Caco-2 (cell line): ENCODE data around the gene AHCYL2. TPM values are rescaled to one million over a fixed set of nuclear protein-coding genes. Genes with fewer than 3 reads are reported as not detected.

Experiments used
- BruUV-seq: library from RNA; stranded (reverse); fragments of 400-500 nt; replicated peaks from 2 replicates; lab custom pipeline; 2021; lab: Mats Ljungman, UMichigan
- CTCF ChIA-PET: fragments of 300-600 bp; sonication (Branson Sonifier 250); formaldehyde crosslinking; loops from one replicate; lab custom pipeline; 2022; ENCODE audit warnings: antibody characterized with exemption; lab: Charles Lee
- POLR2A ChIA-PET: fragments of 300-600 bp; sonication (Branson Sonifier 250); formaldehyde crosslinking; loops from one replicate; lab custom pipeline; 2022; ENCODE audit warnings: antibody characterized with exemption; lab: Charles Lee
- DNase-seq, 2 experiments: peaks; one replicate each; pipeline versions ENCODE4 v3.0.0 to v3.0.0-alpha.2; 2020 to 2022
- H3K27me3 ChIP-seq: replicated peaks from 2 replicates; pipeline ENCODE4 v1.6.0; 2011; ENCODE audit warnings: low read length; ENCODE audit not compliant: control insufficient read depth, insufficient read depth
- H3K36me3 ChIP-seq: 2 replicates; pipeline ENCODE4 v1.5.1; 2011; ENCODE audit warnings: low read length; ENCODE audit not compliant: control insufficient read depth, insufficient read depth
- H3K4me1 ChIP-seq: fragments of 250-450 bp; sonication (Bioruptor Pico); 2 replicates; pipeline ENCODE4 v1.5.1; 2020; ENCODE audit warnings: mild to moderate bottlenecking
- H3K4me3 ChIP-seq: 2 replicates; pipeline ENCODE4 v1.5.1; 2011; ENCODE audit warnings: low read depth, mild to moderate bottlenecking, control low read depth, low read length
- H3K9me3 ChIP-seq: fragments of 250-450 bp; sonication (Bioruptor Pico); 2 replicates; pipeline ENCODE4 v1.5.1; 2020; ENCODE audit warnings: mild to moderate bottlenecking, moderate library complexity
- H3K27ac Mint-ChIP-seq: one replicate; pipeline ENCODE4 v1.8.0; 2022; ENCODE audit warnings: mixed read lengths; ENCODE audit not compliant: unreplicated experiment
- H3K27me3 Mint-ChIP-seq: one replicate; pipeline ENCODE4 v1.8.0; 2022; ENCODE audit warnings: mixed read lengths; ENCODE audit not compliant: insufficient read depth, unreplicated experiment
- H3K36me3 Mint-ChIP-seq: one replicate; pipeline ENCODE4 v1.8.0; 2022; ENCODE audit warnings: mild to moderate bottlenecking, mixed read lengths; ENCODE audit not compliant: insufficient read depth, unreplicated experiment
- H3K4me1 Mint-ChIP-seq: one replicate; pipeline ENCODE4 v1.8.0; 2022; ENCODE audit warnings: low read depth, mixed read lengths; ENCODE audit not compliant: unreplicated experiment
- H3K4me3 Mint-ChIP-seq: one replicate; pipeline ENCODE4 v1.8.0; 2022; ENCODE audit warnings: mild to moderate bottlenecking, moderate library complexity, mixed read lengths; ENCODE audit not compliant: unreplicated experiment
- H3K9me3 Mint-ChIP-seq: one replicate; pipeline ENCODE4 v1.8.0; 2022; ENCODE audit warnings: mixed read lengths; ENCODE audit not compliant: unreplicated experiment
- CTCF ChIP-seq, 2 experiments: fragments of 200-600 bp in 1 of 2; IDR thresholded peaks; 1 replicate in 1 of 2; 2 replicates in 1 of 2; pipeline versions ENCODE4 v1.5.1 to v1.8.0; 2011 to 2022; ENCODE audit warnings: antibody characterized with exemption in 1 of 2, control low read depth in 1 of 2, inconsistent platforms in 1 of 2, low read depth in 1 of 2, low read length in 1 of 2, mild to moderate bottlenecking in 1 of 2, moderate library complexity in 1 of 2; ENCODE audit not compliant: insufficient read depth in 1 of 2, severe bottlenecking in 1 of 2, unreplicated experiment in 1 of 2
- intact Hi-C: fragments of 100-400 bp; cut with micrococcal nuclease; formaldehyde crosslinking; loops from one replicate; pipeline ENCODE4 v1.10.0; 2022; ENCODE audit not compliant: unreplicated experiment
- total RNA-seq: library from RNA; stranded (reverse); gene quantifications from 2 replicates; pipeline ENCODE4 v1.2.3, GENCODE V29; 2022

Gene AHCYL2
- total RNA-seq, 1 experiment from 2014 or later = 15.8 TPM

GRCh38 chr7:129264534-129264933, 39.7 kb downstream of the AHCYL2 start:
- Histone ChIP-seq H3K36me3 (no peaks in the 10 kb centered on the region), H3K4me1 (no peaks in the 10 kb centered on the region), H3K4me3 (no peak overlapping the region), H3K9me3 (no peaks in the 10 kb centered on the region), H3K27me3 (no peaks in the 10 kb centered on the region)
- Mint-ChIP-seq H3K9me3 (no peaks in the 10 kb centered on the region), H3K27me3 (no peaks in the 10 kb centered on the region), H3K4me1 (no peaks in the 10 kb centered on the region), H3K36me3 (no peaks in the 10 kb centered on the region), H3K27ac (no peak overlapping the region), H3K4me3 (no peak overlapping the region)
- ChIA-PET POLR2A (no interaction called here), CTCF (no interaction called here)
- TF ChIP-seq CTCF (IDR thresholded peaks at IDR 0.05; ENCODE audit: insufficient read depth in 1 of 2, low read depth in 1 of 2, low read length in 1 of 2, severe bottlenecking in 1 of 2, unreplicated experiment in 1 of 2) = no peak
- BruUV-seq = no TSS peak
- no peak for DNase-seq
- intact Hi-C loops = no loop called here

GRCh38 chr7:129265328-129265727, 40.5 kb downstream of the AHCYL2 start:
- TF ChIP-seq CTCF (IDR thresholded peaks at IDR 0.05; ENCODE audit: insufficient read depth in 1 of 2, low read depth in 1 of 2, low read length in 1 of 2, severe bottlenecking in 1 of 2, unreplicated experiment in 1 of 2) = no peak
- Mint-ChIP-seq H3K27ac (no peak overlapping the region), H3K4me1 (no peaks in the 10 kb centered on the region), H3K27me3 (no peaks in the 10 kb centered on the region), H3K4me3 (no peak overlapping the region), H3K36me3 (no peaks in the 10 kb centered on the region), H3K9me3 (no peaks in the 10 kb centered on the region)
- H3K4me3 ChIP-seq = no peak overlapping the region
- intact Hi-C loops = no loop called here
- CTCF ChIA-PET = no interaction called here
- POLR2A ChIA-PET = no interaction called here
- no peak for DNase-seq
- no peaks in the 10 kb centered on the region for H3K36me3 ChIP-seq
- H3K27me3 ChIP-seq = no peaks in the 10 kb centered on the region
- H3K4me1 ChIP-seq = no peaks in the 10 kb centered on the region
- no peaks in the 10 kb centered on the region for H3K9me3 ChIP-seq
- BruUV-seq = no TSS peak

GRCh38 chr7:129266181-129266580, 41.4 kb downstream of the AHCYL2 start:
- Mint-ChIP-seq H3K4me3 (no peak overlapping the region), H3K36me3 (no peaks in the 10 kb centered on the region), H3K27ac (no peak overlapping the region), H3K9me3 (no peaks in the 10 kb centered on the region), H3K27me3 (no peaks in the 10 kb centered on the region), H3K4me1 (no peaks in the 10 kb centered on the region)
- ChIA-PET CTCF (no interaction called here), POLR2A (no interaction called here)
- no peak for TF ChIP-seq CTCF (IDR thresholded peaks at IDR 0.05; ENCODE audit: insufficient read depth in 1 of 2, low read depth in 1 of 2, low read length in 1 of 2, severe bottlenecking in 1 of 2, unreplicated experiment in 1 of 2)
- H3K9me3 ChIP-seq = no peaks in the 10 kb centered on the region
- no peaks in the 10 kb centered on the region for H3K27me3 ChIP-seq
- intact Hi-C loops = no loop called here
- BruUV-seq = no TSS peak
- H3K4me1 ChIP-seq = no peaks in the 10 kb centered on the region
- DNase-seq = no peak
- H3K4me3 ChIP-seq = no peak overlapping the region
- no peaks in the 10 kb centered on the region for H3K36me3 ChIP-seq
